Pancreas (tissue), 10 donors: Measurements from ENCODE around the gene FRYL. TPM values are rescaled to one million over a fixed set of nuclear protein-coding genes. Genes with fewer than 3 reads are reported as not detected.

Experiments used
- ATAC-seq, 4 donors: fragments of 200-7000 bp; cut with Tn5 transposase; one replicate each; pipeline versions ENCODE4 v1.8.0 to v1.9.1; 2020; ENCODE audit warnings: mild to moderate bottlenecking in 4 of 4, moderate library complexity in 4 of 4
- DNase-seq, 6 donors: peaks; one replicate each; pipeline ENCODE4 v3.0.0-alpha.2; 2020
- FAIRE-seq: peaks from 2 replicates; lab custom pipeline; 2012; peaks lifted over from hg19 to GRCh38; lab: Jason Lieb, UNC
- H3K27ac ChIP-seq, 4 donors: fragments of 200-600 bp; sonication (generic); 1 replicate in 3 of 4; 2 replicates in 1 of 4; pipeline versions ENCODE4 v1.5.0 to v1.8.0; 2020
- H3K27me3 ChIP-seq, 4 donors: fragments of 200-600 bp; one replicate each; pipeline ENCODE4 v1.8.0; 2021
- H3K36me3 ChIP-seq, 3 donors: fragments of 200-600 bp; sonication (generic) in 1 of 3; one replicate each; pipeline versions ENCODE4 v1.5.0 to v1.8.0; 2020 to 2021
- H3K4me1 ChIP-seq, 3 donors: fragments of 200-600 bp; one replicate each; pipeline ENCODE4 v1.8.0; 2021
- H3K4me3 ChIP-seq, 4 donors: fragments of 200-600 bp; sonication (generic) in 2 of 4; one replicate each; pipeline versions ENCODE4 v1.5.0 to v1.8.0; 2020 to 2021
- H3K9me3 ChIP-seq, 4 donors: fragments of 200-600 bp; one replicate each; pipeline ENCODE4 v1.8.0; 2021
- CTCF ChIP-seq, 4 donors: fragments of 200-600 bp; sonication (generic) in 3 of 4; IDR thresholded peaks; one replicate each; pipeline versions ENCODE4 v1.5.0 to v1.8.0; 2021; ENCODE audit warnings: antibody characterized with exemption in 4 of 4
- WGBS, 2 donors: extraction: QIAGEN DNeasy Blood & Tissue Kit; methylation state at CpG; one replicate each; pipeline ENCODE4 v1.1.7; 2013; 5-methylcytosine and 5-hydroxymethylcytosine counted together
- intact Hi-C, 3 donors: fragments of 100-400 bp; cut with DNase I; formaldehyde crosslinking; loops; one replicate each; pipeline versions ENCODE4 v1.11.1 to v1.14.2; 2022
- polyA plus RNA-seq, 2 donors: library from polyadenylated mRNA; stranded (reverse); fragments of 200-250 nt; gene quantifications; one replicate each; pipeline ENCODE4 v1.2.3, GENCODE V29; 2013
- total RNA-seq, 6 donors: library from RNA; stranded (reverse); fragmentation: NEBNext Ultra II Directional in 4 of 6; extraction: Animal tissue kit (Norgen Biotek cat#: 25700) in 4 of 6; gene quantifications; one replicate each; pipeline versions ENCODE4 v1.2.1 to v1.2.4, GENCODE V29; 2021 to 2023
- donor health status: healthy with polysubstance abuse.
- donor health status: DM: no; HTN: no; CAD: no; lungs with moderate emphysema.
- donor health status: DM: no; HTN: no; CAD: no.
- donor health status: control.
- donor health status: control.
- donor health status: Bipolar disorder and iron deficiency.
- donor health status: DM: yes; HTN: yes; CAD: no.
- donor health status: DM: no; HTN: no; CAD: no.
- donor health status: DM: no; HTN: no; CAD: no.
- donor health status: DM: yes; HTN: yes; CAD: no.

The FRYL gene
- total and polyA plus RNA-seq, 8 donors: 9.1 to 38.7 (median 20.7) TPM

- H3K27me3 ChIP-seq: no peaks in the 10 kb centered on the region
- peaks cover 7 to 19% (median 12%) of the 10 kb centered on the region in 3 donors for H3K4me1 ChIP-seq
- FAIRE-seq: no peak
- no peak overlapping the region for H3K4me3 ChIP-seq
- intact Hi-C loops: no loop called here
- H3K9me3 ChIP-seq: no peaks in the 10 kb centered on the region
- ATAC-seq: no peak
- DNase-seq: no peak
- no peaks in the 10 kb centered on the region for H3K36me3 ChIP-seq
- WGBS, 2 donors: 93 to 95% methylated on average over 8 of the region's 8 CpGs
- no peak overlapping the region for H3K27ac ChIP-seq
- no peak for TF ChIP-seq CTCF (IDR thresholded peaks at IDR 0.05)
Observed at GRCh38 chr4:48693856-48694574, 86.1 kb downstream of the FRYL start.

DNA sequence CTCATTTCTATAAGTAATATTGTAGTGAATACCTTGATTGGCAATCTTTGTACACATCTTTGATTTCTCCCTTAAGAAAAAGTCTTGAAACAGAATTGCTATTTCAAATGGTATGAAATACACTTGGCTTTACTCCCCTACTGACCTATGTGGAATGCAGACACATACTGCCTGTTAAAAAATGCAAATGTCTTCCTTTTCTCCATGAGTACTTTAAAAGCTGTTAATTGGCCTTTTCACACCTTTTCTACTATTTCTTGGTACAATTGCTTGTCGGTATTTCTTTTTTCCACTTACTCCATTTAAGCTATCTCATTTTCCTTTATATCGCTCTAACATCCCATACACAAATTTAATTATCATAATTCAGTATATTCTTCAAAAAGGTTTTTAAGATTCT lies 87.2 kb downstream of the FRYL start:
- DNase-seq (no peak), FAIRE-seq (no peak), ATAC-seq (no peak)
- TF ChIP-seq CTCF (IDR thresholded peaks at IDR 0.05): no peak
- Histone ChIP-seq H3K36me3 (no peaks in the 10 kb centered on the region), H3K27ac (no peak overlapping the region), H3K4me3 (no peak overlapping the region), H3K27me3 (no peaks in the 10 kb centered on the region), H3K4me1 (peaks cover 5 to 13% (median 7%) of the 10 kb centered on the region in 3 donors), H3K9me3 (no peaks in the 10 kb centered on the region)
- intact Hi-C loops: no loop called here
- WGBS, 2 donors: 96 to 98% methylated on average over 2 of the region's 2 CpGs

- Histone ChIP-seq H3K27ac (no peak overlapping the region), H3K9me3 (no peaks in the 10 kb centered on the region), H3K4me1 (peaks cover 5 to 10% (median 7%) of the 10 kb centered on the region in 3 donors), H3K4me3 (no peak overlapping the region), H3K27me3 (no peaks in the 10 kb centered on the region), H3K36me3 (no peaks in the 10 kb centered on the region)
- DNase-seq: no peak
- intact Hi-C loops: no loop called here
- ATAC-seq: no peak
- TF ChIP-seq CTCF (IDR thresholded peaks at IDR 0.05): no peak
- no peak for FAIRE-seq
- 88 to 94% methylated on average over 2 of the region's 2 CpGs for WGBS, 2 donors
Observed at GRCh38 chr4:48692044-48692443, 88.0 kb downstream of the FRYL start.

GRCh38 chr4:48688953-48689352 lies 91.1 kb downstream of the FRYL start:
- Histone ChIP-seq H3K4me3 (no peak overlapping the region), H3K27me3 (no peaks in the 10 kb centered on the region), H3K4me1 (peaks cover 5 to 10% (median 7%) of the 10 kb centered on the region in 3 donors), H3K9me3 (no peaks in the 10 kb centered on the region), H3K36me3 (no peaks in the 10 kb centered on the region), H3K27ac (no peak overlapping the region)
- intact Hi-C loops: no loop called here
- peak in 1 of 4 donors; percentile 21 for ATAC-seq
- no peak for DNase-seq
- TF ChIP-seq CTCF (IDR thresholded peaks at IDR 0.05): no peak
- FAIRE-seq: peak; percentile 23
- WGBS, 2 donors: 100% methylated on average over 1 of the region's 1 CpG
